H1 (cell line): ENCODE data around the gene KCNIP3. TPM values are rescaled to one million over a fixed set of nuclear protein-coding genes. Genes with fewer than 3 reads are reported as not detected.

Experiments
- CTCF ChIA-PET: fragments of 300-600 bp; sonication (Branson Sonifier 250); formaldehyde crosslinking; loops from one replicate; lab custom pipeline; 2021; ENCODE audit not compliant: partially characterized antibody; lab: Charles Lee
- POLR2A ChIA-PET: fragments of 300-600 bp; sonication (Branson Sonifier 250); formaldehyde crosslinking; loops from one replicate; lab custom pipeline; 2021; ENCODE audit warnings: inconsistent platforms; ENCODE audit not compliant: partially characterized antibody; lab: Charles Lee
- DNase-seq, 2 experiments: peaks; one replicate each; pipeline versions ENCODE4 v3.0.0 to v3.0.0-alpha.2; 2010 to 2022; ENCODE audit warnings: low spot score in 2 of 2, low read depth in 1 of 2, mixed read lengths in 1 of 2
- FAIRE-seq: peaks from 2 replicates; lab custom pipeline; 2011; peaks lifted over from hg19 to GRCh38; lab: Jason Lieb, UNC
- H2AFZ ChIP-seq: 2 replicates; pipeline ENCODE4 v1.8.1; 2012; ENCODE audit warnings: low read length, inconsistent platforms
- H2AK5ac ChIP-seq: 2 replicates; pipeline ENCODE4 v1.6.1; 2013; ENCODE audit warnings: low read depth, low read length
- H2BK120ac ChIP-seq: replicated peaks from 2 replicates; pipeline ENCODE3; 2013; ENCODE audit warnings: low read depth, low read length, inconsistent platforms
- H2BK12ac ChIP-seq: 2 replicates; pipeline ENCODE4 v1.6.1; 2013; ENCODE audit warnings: low read depth, low read length
- H2BK15ac ChIP-seq: 2 replicates; pipeline ENCODE4 v1.6.1; 2013; ENCODE audit warnings: low read length
- H2BK20ac ChIP-seq: 2 replicates; pipeline ENCODE4 v1.6.1; 2013; ENCODE audit warnings: low read length
- H2BK5ac ChIP-seq: 2 replicates; pipeline ENCODE4 v1.6.1; 2013; ENCODE audit warnings: low read depth, low read length
- H3K14ac ChIP-seq: 2 replicates; pipeline ENCODE4 v1.6.1; 2013; ENCODE audit warnings: inconsistent platforms; ENCODE audit not compliant: insufficient read length
- H3K18ac ChIP-seq: 2 replicates; pipeline ENCODE4 v1.6.1; 2013; ENCODE audit warnings: low read length; ENCODE audit errors: extremely low read depth
- H3K23ac ChIP-seq: 2 replicates; pipeline ENCODE4 v1.6.1; 2013; ENCODE audit warnings: inconsistent platforms; ENCODE audit not compliant: insufficient read length
- H3K23me2 ChIP-seq: 2 replicates; pipeline ENCODE4 v1.6.1; 2013; ENCODE audit warnings: low read depth, low read length
- H3K27ac ChIP-seq: 2 replicates; pipeline ENCODE4 v1.6.1; 2011; ENCODE audit warnings: low read depth, low read length, inconsistent platforms
- H3K27me3 ChIP-seq, 4 experiments: replicated peaks in 1 of 4; 1 replicate in 1 of 4; 2 replicates in 3 of 4; pipeline versions ENCODE4 v1.6.1 to v1.8.1; 2011 to 2013; ENCODE audit warnings: low read length in 3 of 4, mild to moderate bottlenecking in 3 of 4, inconsistent platforms in 2 of 4, mixed read lengths in 2 of 4, moderate library complexity in 1 of 4; ENCODE audit not compliant: control insufficient read depth in 3 of 4, insufficient read depth in 3 of 4; ENCODE audit errors: extremely low read depth in 1 of 4
- H3K36me3 ChIP-seq, 4 experiments: 2 replicates each; pipeline versions ENCODE4 v1.6.1 to v1.8.1; 2011 to 2013; ENCODE audit warnings: mild to moderate bottlenecking in 4 of 4, low read length in 3 of 4, moderate library complexity in 2 of 4, control low read depth in 1 of 4, inconsistent platforms in 1 of 4; ENCODE audit not compliant: insufficient read depth in 4 of 4, control insufficient read depth in 2 of 4
- H3K4ac ChIP-seq: replicated peaks from 2 replicates; pipeline ENCODE3; 2013; ENCODE audit warnings: low read length, low read depth, mixed read lengths, inconsistent platforms; ENCODE audit not compliant: insufficient read length
- H3K4me1 ChIP-seq, 4 experiments: replicated peaks in 1 of 4; 1 replicate in 1 of 4; 2 replicates in 3 of 4; pipeline versions ENCODE4 v1.6.1 to v1.8.1; 2011 to 2013; ENCODE audit warnings: low read length in 3 of 4, inconsistent platforms in 2 of 4, mixed read lengths in 1 of 4; ENCODE audit not compliant: insufficient read depth in 4 of 4, control insufficient read depth in 3 of 4
- H3K4me2 ChIP-seq, 2 experiments: 2 replicates each; pipeline versions ENCODE4 v1.6.1 to v1.8.1; 2011 to 2013; ENCODE audit warnings: low read depth in 2 of 2, low read length in 2 of 2, control low read depth in 1 of 2, inconsistent platforms in 1 of 2, mild to moderate bottlenecking in 1 of 2; ENCODE audit not compliant: insufficient read depth in 1 of 2
- H3K4me3 ChIP-seq, 4 experiments: fragments of 200-600, 300-600 bp in 1 of 4; sonication (generic), shearing (Covaris generic), sonication (Bioruptor Twin) in 1 of 4; 2 replicates each; pipeline versions ENCODE4 v1.5.1 to v1.8.1; 2011 to 2016; ENCODE audit warnings: low read length in 4 of 4, low read depth in 3 of 4, control low read depth in 2 of 4, inconsistent platforms in 2 of 4, mild to moderate bottlenecking in 2 of 4, mixed read lengths in 1 of 4, moderate library complexity in 1 of 4; ENCODE audit not compliant: insufficient read depth in 2 of 4; ENCODE audit errors: extremely low read depth in 1 of 4
- H3K56ac ChIP-seq: replicated peaks from 2 replicates; pipeline ENCODE3; 2013; ENCODE audit warnings: low read depth, mild to moderate bottlenecking, mixed read lengths, low read length, inconsistent platforms; ENCODE audit not compliant: insufficient read length
- H3K79me1 ChIP-seq: 2 replicates; pipeline ENCODE4 v1.6.1; 2013; ENCODE audit warnings: low read depth, low read length, control low read depth
- H3K79me2 ChIP-seq, 2 experiments: 2 replicates each; pipeline versions ENCODE4 v1.6.1 to v1.8.1; 2012 to 2013; ENCODE audit warnings: low read length in 2 of 2, mild to moderate bottlenecking in 2 of 2, inconsistent platforms in 1 of 2; ENCODE audit not compliant: insufficient read depth in 2 of 2, control insufficient read depth in 1 of 2
- H3K9ac ChIP-seq, 4 experiments: replicated peaks in 1 of 4; 1 replicate in 1 of 4; 2 replicates in 3 of 4; pipeline versions ENCODE4 v1.6.1 to v1.8.1; 2011 to 2013; ENCODE audit warnings: low read depth in 3 of 4, low read length in 3 of 4, control low read depth in 2 of 4, mild to moderate bottlenecking in 2 of 4, moderate library complexity in 2 of 4, inconsistent platforms in 1 of 4; ENCODE audit errors: extremely low read depth in 1 of 4
- H3K9me3 ChIP-seq, 2 experiments: 2 replicates each; pipeline versions ENCODE4 v1.6.1 to v1.8.1; 2012 to 2013; ENCODE audit warnings: mild to moderate bottlenecking in 2 of 2, moderate library complexity in 2 of 2, control low read depth in 1 of 2, inconsistent platforms in 1 of 2, low read depth in 1 of 2, low read length in 1 of 2, mixed read lengths in 1 of 2; ENCODE audit not compliant: insufficient read depth in 2 of 2
- H4K20me1 ChIP-seq, 2 experiments: replicated peaks in 1 of 2; 2 replicates each; pipeline versions ENCODE3 to v1.8.1; 2011 to 2013; ENCODE audit warnings: inconsistent platforms in 2 of 2, low read length in 2 of 2, mild to moderate bottlenecking in 1 of 2; ENCODE audit not compliant: insufficient read depth in 2 of 2, control insufficient read depth in 1 of 2
- H4K5ac ChIP-seq: 2 replicates; pipeline ENCODE4 v1.6.1; 2013; ENCODE audit warnings: low read length, low read depth, mixed read lengths, inconsistent platforms; ENCODE audit not compliant: insufficient read length
- H4K8ac ChIP-seq: 2 replicates; pipeline ENCODE4 v1.8.0; 2013; ENCODE audit warnings: mild to moderate bottlenecking, moderate library complexity, low read length, inconsistent platforms; ENCODE audit not compliant: insufficient read depth; ENCODE audit errors: extremely low read depth
- H4K91ac ChIP-seq: replicated peaks from 2 replicates; pipeline ENCODE3; 2013; ENCODE audit warnings: low read length, mixed read lengths, inconsistent platforms; ENCODE audit not compliant: insufficient read length
- ASH2L ChIP-seq: fragments of 200-600, 300-600 bp; sonication (generic); IDR thresholded peaks from one replicate; pipeline ENCODE4 v1.7.1; 2017; ENCODE audit warnings: low read length
- BRCA1 ChIP-seq: IDR thresholded peaks from 2 replicates; pipeline ENCODE4 v1.6.1; 2012; ENCODE audit warnings: low read depth, low read length, improper control_type of control experiment
- CBX5 ChIP-seq: fragments of 300-800, 300-1000 bp; sonication (generic); IDR thresholded peaks from 2 replicates; pipeline ENCODE4 v1.7.1; 2016; ENCODE audit warnings: antibody characterized with exemption, low read length, low read depth
- CREB1 ChIP-seq: IDR thresholded peaks from 2 replicates; pipeline ENCODE4 v1.6.1; 2012; ENCODE audit warnings: inconsistent platforms
- E2F6 ChIP-seq: IDR thresholded peaks from 2 replicates; pipeline ENCODE4 v1.6.1; 2012; ENCODE audit warnings: inconsistent platforms
- GTF2F1 ChIP-seq: IDR thresholded peaks from 2 replicates; pipeline ENCODE4 v1.6.1; 2012; ENCODE audit warnings: low read depth, low read length, improper control_type of control experiment, borderline replicate concordance
- HDAC2 ChIP-seq, 2 experiments: fragments of 300-600 bp in 1 of 2; sonication (generic) in 1 of 2; IDR thresholded peaks; 2 replicates each; pipeline ENCODE4 v1.6.1; 2011 to 2012; ENCODE audit warnings: low read depth in 2 of 2, low read length in 2 of 2, mild to moderate bottlenecking in 2 of 2, moderate library complexity in 2 of 2, borderline replicate concordance in 1 of 2, inconsistent platforms in 1 of 2
- NANOG ChIP-seq: IDR thresholded peaks from 2 replicates; pipeline ENCODE4 v1.6.1; 2011; ENCODE audit warnings: low read length, low read depth, mild to moderate bottlenecking, inconsistent platforms; ENCODE audit not compliant: insufficient read depth, poor library complexity, severe bottlenecking
- PHF8 ChIP-seq: fragments of 200-600 bp; sonication (generic); conservative IDR thresholded peaks from 2 replicates; pipeline ENCODE4 v1.7.1; 2012; ENCODE audit warnings: low read depth, mild to moderate bottlenecking, inconsistent platforms, low read length, moderate library complexity
- POLR2AphosphoS5 ChIP-seq: IDR thresholded peaks from 2 replicates; pipeline ENCODE4 v1.6.1; 2011; ENCODE audit warnings: low read depth, low read length
- SIN3A ChIP-seq, 2 experiments: IDR thresholded peaks in 1 of 2; conservative IDR thresholded peaks in 1 of 2; 2 replicates each; pipeline ENCODE4 v1.6.1; 2011 to 2012; ENCODE audit warnings: low read length in 2 of 2, improper control_type of control experiment in 1 of 2, low read depth in 1 of 2, mild to moderate bottlenecking in 1 of 2
- SIRT6 ChIP-seq: IDR thresholded peaks from one replicate; pipeline ENCODE4 v1.7.1; 2012; ENCODE audit warnings: low read length, inconsistent platforms
- SRF ChIP-seq: IDR thresholded peaks from 2 replicates; pipeline ENCODE4 v1.6.1; 2011; ENCODE audit warnings: mild to moderate bottlenecking, low read depth, low read length, moderate library complexity
- SUZ12 ChIP-seq: fragments of 200-600 bp; sonication (generic); IDR thresholded peaks from 2 replicates; pipeline ENCODE4 v1.6.1; 2012; ENCODE audit warnings: mild to moderate bottlenecking, inconsistent platforms, low read length, moderate library complexity, mixed read lengths
- WGBS, 2 experiments: shearing (Covaris generic) in 1 of 2; methylation state at CpG; one replicate each; pipeline versions ENCODE4 v1.1.6 to v1.1.7; 2013 to 2015; ENCODE audit warnings: low lambda C conversion rate in 2 of 2, mixed read lengths in 2 of 2, inconsistent platforms in 1 of 2, low coverage in 1 of 2, missing lambda C conversion rate in 1 of 2; ENCODE audit not compliant: insufficient replicate concordance in 2 of 2, insufficient coverage in 1 of 2, insufficient read length in 1 of 2; ENCODE audit errors: extremely low coverage in 1 of 2, missing lambda C conversion rate in 1 of 2; 5-methylcytosine and 5-hydroxymethylcytosine counted together
- polyA plus RNA-seq, 7 experiments: library from polyadenylated mRNA; depleted of rRNA in 3 of 7; stranded (reverse) in 5 of 7; unstranded in 2 of 7; fragments of >200 nt in 5 of 7; fragments of 200-250 nt in 2 of 7; gene quantifications; 1 replicate in 5 of 7; 2 replicates in 1 of 7; 4 replicates in 1 of 7; pipeline versions ENCODE4 v1.2.1 to v1.2.3, GENCODE V29; 2011 to 2013; ENCODE audit warnings: missing spikeins in 2 of 7, mixed read lengths in 2 of 7
- total RNA-seq: library from RNA; stranded (reverse); fragmentation: NEBNext Ultra II Directional; extraction: Animal tissue kit (Norgen Biotek cat#: 25700); gene quantifications from 2 replicates; pipeline ENCODE4 v1.2.1, GENCODE V29; 2021

The KCNIP3 gene
- total and polyA plus RNA-seq, 2 of the 8 experiments (the other 6 are each of a cell fraction or from before 2014, with no cell fraction given) = 0.33 to 1.9 TPM

- Histone ChIP-seq H3K9me3 (peaks cover 51 to 91% of the 10 kb centered on the region in 2 experiments), H4K8ac (no peak overlapping the region), H2BK12ac (no peak overlapping the region), H2BK15ac (no peak overlapping the region), H3K23me2 (no peaks in the 10 kb centered on the region), H3K27ac (no peak overlapping the region), H2AK5ac (no peak overlapping the region), H3K27me3 (no peaks in the 10 kb centered on the region; a peak in 1 of 7 replicates), H3K23ac (no peak overlapping the region), H3K4me3 (no peak overlapping the region), H3K56ac (no peak overlapping the region), H3K4me2 (no peak overlapping the region), H2BK120ac (no peak overlapping the region), H3K9ac (no peak overlapping the region), H2BK5ac (no peak overlapping the region), H3K4me1 (peaks cover 0 to 2% (median 0%) of the 10 kb centered on the region in 4 experiments; a peak in 1 of 7 replicates), H2AFZ (no peak overlapping the region), H4K91ac (no peak overlapping the region), H3K79me2 (no peaks in the 10 kb centered on the region), H4K20me1 (no peaks in the 10 kb centered on the region), H2BK20ac (no peak overlapping the region), H3K79me1 (no peaks in the 10 kb centered on the region), H4K5ac (no peak overlapping the region), H3K4ac (no peak overlapping the region), H3K14ac (no peak overlapping the region), H3K36me3 (no peaks in the 10 kb centered on the region), H3K18ac (no peak overlapping the region)
- TF ChIP-seq ASH2L = no peak
- TF ChIP-seq POLR2AphosphoS5 = no peak
- TF ChIP-seq BRCA1 = no peak
- no peak for TF ChIP-seq SIN3A (conservative IDR thresholded peaks at IDR 0.05 in 1 of 2, IDR thresholded peaks at IDR 0.05 in 1 of 2; ENCODE audit: low read depth in 1 of 2, low read length in 2 of 2)
- TF ChIP-seq SUZ12 = no peak
- no peak for TF ChIP-seq GTF2F1
- no peak for TF ChIP-seq E2F6
- no peak for TF ChIP-seq SRF
- no peak for TF ChIP-seq SIRT6
- TF ChIP-seq PHF8 = no peak
- no peak for TF ChIP-seq CBX5
- TF ChIP-seq CREB1 = no peak
- no peak for TF ChIP-seq NANOG
- no peak for TF ChIP-seq HDAC2 (IDR thresholded peaks at IDR 0.05; ENCODE audit: borderline replicate concordance in 1 of 2, low read depth in 2 of 2, low read length in 2 of 2)
- CTCF ChIA-PET = interaction anchor here (2.0 kb wide), 1 partner anchor 13 kb away, joined by 4 read pairs; no protein-coding TSS in a partner anchor
- FAIRE-seq (no peak), DNase-seq (no peak)
- POLR2A ChIA-PET = no interaction called here
- 65% methylated on average over 5 of the region's 5 CpGs; no CpG with 5 or more reads in 1 of the 2 experiments for WGBS, 2 experiments
Observed at GRCh38 chr2:95380280-95380679, 83.1 kb downstream of the KCNIP3 start.
